Measurements from ENCODE around the gene STEAP3.

STEAP3 gene

GRCh38 chr2:119242276-119243119 is 18.9 kb downstream of the STEAP3 start:
- DNase-seq (ENCODE audit: low spot score), result no peak
- Mint-ChIP-seq H3K27ac (no peak overlapping the region), H3K4me1 (ENCODE audit: low read depth) (no peaks in the 10 kb centered on the region), H3K9me3 (no peaks in the 10 kb centered on the region), H3K36me3 (ENCODE audit: low read depth) (no peaks in the 10 kb centered on the region), H3K4me3 (no peak overlapping the region), H3K27me3 (ENCODE audit: low read depth) (no peaks in the 10 kb centered on the region)

- DNase-seq (ENCODE audit: low spot score), result no peak
- Mint-ChIP-seq H3K36me3 (ENCODE audit: low read depth) (no peaks in the 10 kb centered on the region), H3K27me3 (ENCODE audit: low read depth) (no peaks in the 10 kb centered on the region), H3K27ac (no peak overlapping the region), H3K4me3 (no peak overlapping the region), H3K4me1 (ENCODE audit: low read depth) (no peaks in the 10 kb centered on the region), H3K9me3 (no peaks in the 10 kb centered on the region)
These were observed 20.0 kb downstream of the STEAP3 start for GRCh38 chr2:119243621-119244020.

- H3K36me3 Mint-ChIP-seq (ENCODE audit: low read depth), result no peaks in the 10 kb centered on the region
- no peaks in the 10 kb centered on the region for H3K27me3 Mint-ChIP-seq (ENCODE audit: low read depth)
- no peak for DNase-seq (ENCODE audit: low spot score)
- no peaks in the 10 kb centered on the region for H3K9me3 Mint-ChIP-seq
- H3K4me3 Mint-ChIP-seq, result no peak overlapping the region
- no peaks in the 10 kb centered on the region for H3K4me1 Mint-ChIP-seq (ENCODE audit: low read depth)
- no peak overlapping the region for H3K27ac Mint-ChIP-seq
These were observed 21.6 kb downstream of the STEAP3 start for GRCh38 chr2:119245076-119245840.

GRCh38 chr2:119245841-119246230 is 22.2 kb downstream of the STEAP3 start:
- Mint-ChIP-seq H3K27me3 (ENCODE audit: low read depth) (no peaks in the 10 kb centered on the region), H3K36me3 (ENCODE audit: low read depth) (no peaks in the 10 kb centered on the region), H3K4me1 (ENCODE audit: low read depth) (no peaks in the 10 kb centered on the region), H3K27ac (no peak overlapping the region), H3K4me3 (no peak overlapping the region), H3K9me3 (no peaks in the 10 kb centered on the region)
- DNase-seq (ENCODE audit: low spot score), result no peak

- Mint-ChIP-seq H3K4me3 (no peak overlapping the region), H3K36me3 (ENCODE audit: low read depth) (no peaks in the 10 kb centered on the region), H3K27ac (no peak overlapping the region), H3K4me1 (ENCODE audit: low read depth) (no peaks in the 10 kb centered on the region), H3K27me3 (ENCODE audit: low read depth) (no peaks in the 10 kb centered on the region), H3K9me3 (no peaks in the 10 kb centered on the region)
- no peak for DNase-seq (ENCODE audit: low spot score)
These were observed 23.5 kb downstream of the STEAP3 start for GRCh38 chr2:119246884-119247843.

- no peak for DNase-seq (ENCODE audit: low spot score)
- H3K27me3 Mint-ChIP-seq (ENCODE audit: low read depth), result no peaks in the 10 kb centered on the region
- H3K4me1 Mint-ChIP-seq (ENCODE audit: low read depth), result no peaks in the 10 kb centered on the region
- H3K36me3 Mint-ChIP-seq (ENCODE audit: low read depth), result no peaks in the 10 kb centered on the region
- H3K4me3 Mint-ChIP-seq, result no peak overlapping the region
- no peaks in the 10 kb centered on the region for H3K9me3 Mint-ChIP-seq
- H3K27ac Mint-ChIP-seq, result no peak overlapping the region
These were observed 24.2 kb downstream of the STEAP3 start for GRCh38 chr2:119247844-119248271.

GRCh38 chr2:119248311-119248710 is 24.7 kb downstream of the STEAP3 start:
- no peaks in the 10 kb centered on the region for H3K36me3 Mint-ChIP-seq (ENCODE audit: low read depth)
- no peaks in the 10 kb centered on the region for H3K27me3 Mint-ChIP-seq (ENCODE audit: low read depth)
- DNase-seq (ENCODE audit: low spot score), result no peak
- H3K9me3 Mint-ChIP-seq, result no peaks in the 10 kb centered on the region
- no peak overlapping the region for H3K27ac Mint-ChIP-seq
- no peak overlapping the region for H3K4me3 Mint-ChIP-seq
- H3K4me1 Mint-ChIP-seq (ENCODE audit: low read depth), result no peaks in the 10 kb centered on the region

GRCh38 chr2:119248751-119249150 is 25.1 kb downstream of the STEAP3 start:
- no peak for DNase-seq (ENCODE audit: low spot score)
- H3K4me3 Mint-ChIP-seq, result no peak overlapping the region
- no peaks in the 10 kb centered on the region for H3K9me3 Mint-ChIP-seq
- H3K36me3 Mint-ChIP-seq (ENCODE audit: low read depth), result no peaks in the 10 kb centered on the region
- H3K27me3 Mint-ChIP-seq (ENCODE audit: low read depth), result no peaks in the 10 kb centered on the region
- H3K27ac Mint-ChIP-seq, result no peak overlapping the region
- no peaks in the 10 kb centered on the region for H3K4me1 Mint-ChIP-seq (ENCODE audit: low read depth)

GRCh38 chr2:119249311-119249710 is 25.7 kb downstream of the STEAP3 start:
- Mint-ChIP-seq H3K9me3 (no peaks in the 10 kb centered on the region), H3K27me3 (ENCODE audit: low read depth) (no peaks in the 10 kb centered on the region), H3K27ac (no peak overlapping the region), H3K4me3 (no peak overlapping the region), H3K4me1 (ENCODE audit: low read depth) (no peaks in the 10 kb centered on the region), H3K36me3 (ENCODE audit: low read depth) (no peaks in the 10 kb centered on the region)
- DNase-seq (ENCODE audit: low spot score), result no peak

- Mint-ChIP-seq H3K4me3 (no peak overlapping the region), H3K4me1 (ENCODE audit: low read depth) (no peaks in the 10 kb centered on the region), H3K27ac (no peak overlapping the region), H3K9me3 (no peaks in the 10 kb centered on the region), H3K36me3 (ENCODE audit: low read depth) (no peaks in the 10 kb centered on the region), H3K27me3 (ENCODE audit: low read depth) (no peaks in the 10 kb centered on the region)
- no peak for DNase-seq (ENCODE audit: low spot score)
These were observed 26.5 kb downstream of the STEAP3 start for GRCh38 chr2:119249855-119250717.

GRCh38 chr2:119250718-119251290 is 27.2 kb downstream of the STEAP3 start:
- no peaks in the 10 kb centered on the region for H3K4me1 Mint-ChIP-seq (ENCODE audit: low read depth)
- no peaks in the 10 kb centered on the region for H3K9me3 Mint-ChIP-seq
- DNase-seq (ENCODE audit: low spot score), result no peak
- no peaks in the 10 kb centered on the region for H3K36me3 Mint-ChIP-seq (ENCODE audit: low read depth)
- H3K27me3 Mint-ChIP-seq (ENCODE audit: low read depth), result no peaks in the 10 kb centered on the region
- no peak overlapping the region for H3K27ac Mint-ChIP-seq
- no peak overlapping the region for H3K4me3 Mint-ChIP-seq

- no peak overlapping the region for H3K4me3 Mint-ChIP-seq
- H3K27me3 Mint-ChIP-seq (ENCODE audit: low read depth), result no peaks in the 10 kb centered on the region
- H3K36me3 Mint-ChIP-seq (ENCODE audit: low read depth), result no peaks in the 10 kb centered on the region
- no peak overlapping the region for H3K27ac Mint-ChIP-seq
- no peak for DNase-seq (ENCODE audit: low spot score)
- no peaks in the 10 kb centered on the region for H3K9me3 Mint-ChIP-seq
- no peaks in the 10 kb centered on the region for H3K4me1 Mint-ChIP-seq (ENCODE audit: low read depth)
These were observed 28.0 kb downstream of the STEAP3 start for GRCh38 chr2:119251652-119252051.
